Measurements from ENCODE around the gene RASSF5. TPM values are rescaled to one million over a fixed set of nuclear protein-coding genes. Genes with fewer than 3 reads are reported as not detected.

The RASSF5 gene
- total RNA-seq, 1 donor from 2014 or later: 13.1 TPM

DNA sequence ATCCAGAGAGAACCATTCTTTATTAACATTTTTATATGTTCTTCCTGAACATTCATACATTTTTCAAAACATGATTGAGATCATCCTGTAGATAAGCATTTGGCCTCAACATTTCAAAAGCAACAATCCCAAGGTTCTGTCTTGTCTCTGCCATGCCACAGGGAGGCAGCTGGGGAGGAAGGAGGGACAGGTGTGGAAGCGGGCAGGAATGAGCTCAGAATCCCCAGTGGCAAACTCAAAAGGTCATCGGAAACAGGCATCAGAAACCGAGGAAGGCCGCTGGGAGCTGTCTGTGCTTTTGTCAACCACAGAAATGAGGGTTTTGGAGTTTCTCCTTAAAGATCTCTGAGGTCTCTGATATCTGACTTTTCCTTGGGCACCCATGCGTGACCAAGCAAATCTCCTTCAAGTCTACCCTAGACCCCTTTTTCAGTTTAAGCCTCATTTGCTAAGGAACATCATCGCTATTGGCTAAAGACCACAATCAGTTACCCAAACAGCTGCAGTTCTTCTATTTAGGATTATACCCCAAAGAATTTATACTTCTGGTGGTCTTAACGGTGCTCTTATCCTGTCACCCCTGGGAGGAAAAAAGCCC, 34.0 kb downstream of the RASSF5 start:
- ATAC-seq (no peak), DNase-seq (ENCODE audit: low spot score) (no peak)

DNA sequence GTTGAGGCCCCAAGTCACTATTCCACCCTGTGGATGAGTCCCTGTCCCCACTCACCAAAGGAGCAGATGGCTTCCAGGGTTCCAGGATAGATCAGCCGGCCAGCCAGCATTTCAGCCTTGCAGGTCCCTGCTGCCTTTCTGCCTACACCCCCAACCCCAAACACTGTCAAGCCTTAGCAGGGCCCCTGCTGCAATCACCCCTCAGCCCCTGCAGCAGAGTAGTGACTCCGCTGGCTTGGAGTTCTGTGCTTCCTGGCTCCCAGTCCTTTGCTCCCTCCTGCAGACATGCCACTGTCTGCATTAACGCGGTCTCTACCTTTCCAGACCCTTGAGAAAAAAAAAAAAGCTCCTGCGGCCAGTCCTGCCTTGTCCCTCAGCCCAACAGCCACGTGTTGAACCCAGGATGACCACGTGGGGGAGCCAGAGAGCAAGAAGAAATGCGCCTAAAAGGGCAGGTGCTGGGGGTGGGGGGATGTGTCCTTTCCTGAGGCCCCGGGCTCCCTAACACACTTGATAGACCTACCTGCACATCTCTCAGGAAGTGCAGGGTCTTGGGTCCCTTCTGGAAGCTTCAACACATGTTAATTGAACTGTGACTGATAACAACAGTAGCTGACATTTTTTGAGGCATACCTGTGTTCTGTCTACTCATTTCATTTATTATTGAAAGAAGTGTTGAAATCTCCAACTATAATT, 37.4 kb downstream of the RASSF5 start:
- ATAC-seq (peak; percentile 67), DNase-seq (ENCODE audit: low spot score) (peak; percentile 75)

DNA sequence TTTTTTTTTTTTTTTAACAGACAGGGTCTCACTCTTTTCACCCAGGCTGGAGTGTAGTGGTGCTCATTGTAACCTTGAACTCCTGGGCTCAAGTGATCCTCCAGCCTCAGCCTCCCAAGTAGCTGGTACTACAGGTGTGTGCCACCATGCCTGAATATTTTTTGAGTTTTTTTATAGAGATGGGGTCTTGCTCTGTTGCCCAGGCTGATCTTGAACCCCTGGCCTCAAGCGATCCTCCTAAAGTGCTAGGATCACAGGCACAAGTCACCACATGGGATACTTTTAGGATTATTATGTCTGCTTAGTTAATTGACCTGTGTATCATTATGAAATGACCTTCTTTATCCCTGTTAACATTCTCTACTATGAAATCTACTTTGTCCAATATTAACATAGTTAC, 38.0 kb downstream of the RASSF5 start:
- ATAC-seq (no peak), DNase-seq (ENCODE audit: low spot score) (no peak)

- ATAC-seq (no peak), DNase-seq (ENCODE audit: low spot score) (no peak)
These were observed 39.8 kb downstream of the RASSF5 start for GRCh38 chr1:206547104-206547503.

DNA sequence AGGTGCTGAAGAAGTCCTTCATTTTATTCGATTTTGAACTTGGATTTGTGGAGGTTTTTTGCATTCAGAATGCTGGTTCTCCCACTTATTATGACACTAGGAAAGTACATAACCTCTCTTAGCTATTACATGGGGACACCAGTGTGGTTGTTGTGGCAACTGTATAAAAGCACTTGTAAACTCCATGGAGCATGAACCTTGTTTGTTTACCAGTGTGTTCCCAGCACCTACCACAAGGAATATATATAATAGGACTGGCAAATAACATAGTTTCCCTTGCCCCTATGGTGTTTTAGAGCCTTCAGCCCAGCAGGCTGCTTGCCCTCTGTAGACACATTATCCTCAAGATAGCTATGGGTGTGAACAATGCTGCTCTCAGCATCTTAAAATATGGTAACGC, 43.1 kb downstream of the RASSF5 start:
- no peak for ATAC-seq
- no peak for DNase-seq (ENCODE audit: low spot score)

DNA sequence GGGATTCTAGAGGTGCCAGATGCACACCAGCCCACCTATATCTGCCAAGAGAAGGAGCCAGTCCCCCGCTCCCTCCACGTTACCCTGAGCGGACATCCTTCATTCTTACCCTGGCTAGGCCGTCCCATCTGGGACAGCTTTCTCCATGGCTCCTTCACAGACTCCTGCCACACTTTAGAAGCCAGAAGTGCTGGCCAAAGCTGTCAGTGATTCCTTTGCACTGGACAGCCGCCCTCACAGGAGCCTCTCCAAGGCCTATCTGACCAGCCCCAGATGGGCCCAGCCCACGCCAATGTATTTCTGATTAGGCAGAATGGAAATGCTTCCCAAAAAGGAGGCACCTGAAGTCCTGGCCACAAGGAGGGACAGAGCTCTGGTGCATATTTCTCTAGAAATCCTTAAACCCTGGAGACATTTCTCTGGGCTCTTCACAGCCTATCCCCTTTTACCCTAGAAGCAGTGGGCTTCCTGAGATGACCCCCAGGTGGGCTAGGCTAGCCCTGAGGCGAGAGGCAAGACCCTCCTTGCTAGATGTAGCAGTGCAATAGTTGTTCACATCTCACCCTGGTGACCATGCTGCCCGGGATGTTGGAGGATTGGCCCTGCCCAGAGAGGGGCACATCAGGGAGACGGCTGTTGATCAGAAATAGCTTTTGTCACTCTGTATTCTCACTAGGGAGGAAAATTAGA, 44.1 kb downstream of the RASSF5 start:
- ATAC-seq (no peak), DNase-seq (ENCODE audit: low spot score) (no peak)

GRCh38 chr1:206551986-206552326, 44.6 kb downstream of the RASSF5 start:
- ATAC-seq (no peak), DNase-seq (ENCODE audit: low spot score) (no peak)

DNA sequence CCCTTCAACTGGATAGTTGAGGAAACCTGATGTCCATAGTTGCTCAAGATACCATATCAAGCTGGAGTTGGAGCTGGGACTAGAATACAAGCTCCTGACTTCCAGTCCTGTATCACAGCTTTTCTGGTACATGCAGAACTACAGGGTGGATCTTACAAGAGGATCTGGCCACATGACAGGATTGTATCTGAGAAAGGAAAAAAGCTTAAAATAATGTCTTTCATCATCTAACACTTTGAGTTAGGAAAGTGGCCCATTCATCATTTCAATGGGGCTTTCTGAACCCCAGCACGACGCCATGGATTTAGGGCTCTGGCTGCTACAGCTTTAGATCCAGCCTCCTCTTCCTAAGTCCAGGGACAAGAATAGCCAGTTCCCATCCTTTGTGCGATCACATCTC, 46.9 kb downstream of the RASSF5 start:
- DNase-seq (ENCODE audit: low spot score) (no peak), ATAC-seq (no peak)

DNA sequence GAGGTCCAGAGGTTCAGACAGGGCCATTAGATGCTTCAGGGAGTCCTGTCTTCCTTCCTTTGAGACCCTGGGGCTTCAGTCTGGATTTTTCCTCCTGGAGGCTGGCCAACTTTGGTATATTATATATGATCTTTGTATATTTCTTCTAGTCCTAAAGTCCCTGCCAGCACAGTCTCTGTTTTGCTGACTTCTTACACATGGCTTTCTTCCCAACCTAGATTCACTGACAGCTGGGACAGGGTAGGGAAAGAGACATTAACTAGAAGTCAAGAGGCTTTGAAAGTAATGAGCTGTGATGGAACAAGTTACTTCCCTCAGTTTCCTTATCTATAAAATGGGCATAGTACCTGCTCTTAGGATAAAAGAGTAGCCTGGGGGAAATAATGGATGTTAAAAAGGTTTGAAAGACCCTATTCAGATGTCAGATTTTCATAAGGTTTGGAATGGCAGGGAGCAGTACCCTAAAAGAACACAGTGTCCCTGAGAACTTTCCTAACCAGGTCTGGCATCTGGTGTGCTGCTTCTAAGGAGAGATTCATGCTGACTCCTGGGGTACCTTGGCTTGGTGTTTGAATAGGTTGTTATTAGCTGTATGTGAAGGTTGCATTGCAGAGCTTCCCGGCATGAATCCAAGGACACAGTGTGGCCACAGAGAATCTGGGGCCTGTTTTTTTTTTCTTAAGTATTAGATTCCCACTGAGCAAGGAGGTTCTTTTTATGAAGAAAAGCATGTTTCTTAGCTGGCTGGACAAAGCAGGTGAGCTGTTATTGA, 47.6 kb downstream of the RASSF5 start:
- DNase-seq (ENCODE audit: low spot score): no peak
- ATAC-seq: no peak

- DNase-seq (ENCODE audit: low spot score) (peak; percentile 65), ATAC-seq (peak; percentile 76)
These were observed 48.2 kb downstream of the RASSF5 start for GRCh38 chr1:206555473-206555935.

DNA sequence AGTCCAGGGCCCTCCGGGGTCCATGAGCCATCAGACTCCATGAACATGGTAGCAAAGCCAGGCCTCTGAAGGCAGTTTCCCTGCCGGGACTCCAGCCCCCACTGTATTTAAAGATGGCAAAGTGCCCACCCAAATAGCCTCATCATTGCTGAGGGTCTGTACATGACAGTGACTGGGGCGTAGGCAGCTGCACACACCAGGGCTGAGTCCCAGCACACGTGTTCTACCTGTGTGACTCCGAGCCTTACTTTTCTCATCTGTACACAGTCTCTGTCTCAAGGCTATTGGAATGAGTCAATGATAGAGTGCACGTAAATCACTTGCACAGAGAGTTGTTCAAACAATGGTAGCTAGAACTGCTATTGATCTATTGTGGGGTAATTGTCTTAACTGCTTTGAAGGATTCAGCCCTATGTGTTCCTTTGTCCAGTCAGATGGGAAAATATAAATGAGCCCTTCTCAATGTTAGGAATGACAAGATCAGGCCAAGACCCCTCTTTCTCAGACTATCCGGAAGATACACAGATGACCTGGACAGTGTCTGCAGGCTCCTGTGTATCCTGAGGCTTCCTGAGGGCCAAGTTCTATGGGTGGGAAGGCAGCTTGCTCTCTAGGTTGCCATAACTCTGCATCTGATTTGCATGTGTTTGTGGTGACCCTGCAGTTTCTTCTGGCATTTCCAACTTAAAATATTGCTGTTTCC, 48.9 kb downstream of the RASSF5 start:
- DNase-seq (ENCODE audit: low spot score): no peak
- ATAC-seq: peak; percentile 11

DNA sequence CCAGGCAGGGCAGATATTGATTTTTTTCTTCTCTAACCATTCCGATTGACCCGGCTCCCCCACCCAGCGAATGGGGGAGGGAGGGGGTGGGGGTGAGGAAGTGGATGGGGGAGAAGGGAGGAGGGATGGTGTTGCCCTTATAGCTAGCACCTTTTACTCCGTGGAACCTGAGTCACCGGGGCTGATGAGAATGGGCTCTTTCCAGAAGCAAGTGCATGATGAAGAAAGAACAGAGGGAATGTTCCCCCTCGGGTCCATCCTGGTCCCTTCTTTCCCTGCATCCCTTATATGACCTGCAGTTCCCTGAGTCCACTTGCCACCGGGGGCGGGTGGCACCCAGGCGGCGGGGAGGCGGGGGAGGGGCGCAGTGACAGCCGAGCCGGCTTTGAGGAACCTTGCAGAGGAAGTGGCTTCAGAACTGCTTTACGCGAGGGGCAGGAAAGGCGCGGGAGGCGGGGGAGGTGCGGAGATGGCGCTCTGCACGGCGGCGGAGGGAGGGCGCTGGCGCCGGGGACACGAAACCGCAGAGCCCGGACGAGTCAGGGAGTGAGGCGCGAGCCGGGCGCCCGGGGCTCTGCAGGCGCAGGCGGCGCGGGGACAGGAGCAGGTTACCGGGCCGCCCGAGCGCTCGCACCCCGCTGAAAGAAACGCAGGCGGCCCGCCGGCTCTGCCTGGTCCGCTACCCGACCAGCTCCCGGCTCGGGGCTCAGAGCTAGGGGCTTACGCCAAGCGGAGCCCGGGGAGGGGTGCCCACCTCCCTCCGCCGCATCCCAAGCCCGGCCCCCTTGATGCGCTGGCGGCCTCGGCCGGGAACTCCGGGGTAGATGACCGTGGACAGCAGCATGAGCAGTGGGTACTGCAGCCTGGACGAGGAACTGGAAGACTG, 49.7 kb downstream of the RASSF5 start:
- ATAC-seq: peak; percentile 62
- DNase-seq (ENCODE audit: low spot score): peak; percentile 75

- ATAC-seq (peak; percentile 10), DNase-seq (ENCODE audit: low spot score) (no peak)
These were observed 50.5 kb downstream of the RASSF5 start for GRCh38 chr1:206557636-206558473.

GRCh38 chr1:206558794-206559671, 51.7 kb downstream of the RASSF5 start:
- DNase-seq (ENCODE audit: low spot score): no peak

DNA sequence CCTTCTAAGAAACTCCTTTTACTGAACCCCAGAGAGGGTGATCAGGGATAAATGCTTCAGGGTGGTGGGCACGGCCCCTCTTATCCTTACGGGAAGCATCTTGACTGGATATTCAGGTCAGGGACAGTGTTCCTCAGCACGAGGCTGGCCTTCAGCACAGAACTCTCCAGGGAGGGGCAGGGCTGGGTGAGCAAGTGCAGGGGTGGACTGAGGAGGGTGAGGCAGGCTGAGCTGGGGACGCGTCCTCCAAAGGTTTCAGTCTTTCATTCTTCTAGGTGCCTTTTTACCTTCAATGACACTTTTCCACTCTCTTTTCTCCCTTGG, 52.3 kb downstream of the RASSF5 start:
- DNase-seq (ENCODE audit: low spot score) (no peak), ATAC-seq (no peak)

More at GRCh38 chr1:206558794-206559671, 51.7 kb downstream of the RASSF5 start:
- no peak for ATAC-seq

DNA sequence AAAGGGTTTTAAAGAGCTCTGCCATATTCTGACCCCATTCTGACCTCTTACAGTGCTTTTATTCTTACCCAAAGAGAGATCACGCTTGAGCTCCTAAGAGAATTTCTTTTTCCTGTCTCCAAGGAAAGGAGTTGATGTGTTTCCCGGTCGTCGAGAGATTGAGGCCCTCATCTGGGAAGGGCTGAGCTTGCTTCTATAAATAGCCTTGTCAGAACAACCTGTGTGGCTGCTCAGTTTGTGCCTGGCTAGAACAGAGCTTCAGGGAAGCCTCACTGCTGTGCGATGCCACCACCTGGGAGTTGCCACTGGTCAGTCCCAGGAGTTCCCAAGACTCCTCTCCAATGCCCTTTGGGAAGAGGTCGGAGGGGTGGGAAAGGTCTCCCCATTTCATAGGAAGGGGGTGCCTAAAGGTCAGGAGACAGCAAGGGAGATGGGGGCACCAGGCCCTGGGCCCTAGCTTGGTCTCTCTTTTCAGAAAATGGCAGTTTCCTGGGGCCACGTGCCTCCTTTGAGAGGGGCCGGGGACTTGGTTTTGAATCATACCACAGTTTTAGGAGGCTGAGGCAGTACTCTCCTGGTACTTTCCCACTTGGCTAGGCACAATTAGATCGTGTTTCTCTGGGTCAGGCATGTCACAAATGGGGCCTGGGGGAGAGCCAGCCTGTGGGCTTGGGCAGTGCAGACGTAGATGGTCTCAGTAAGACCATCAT, 52.8 kb downstream of the RASSF5 start:
- DNase-seq (ENCODE audit: low spot score) (no peak), ATAC-seq (no peak)

Data from left lobe of liver (tissue), 2 donors.